Measurements from ENCODE around the gene AKNA.

- TF ChIP-seq EZH2phosphoT487 (IDR thresholded peaks at IDR 0.05; ENCODE audit: low read depth, severe bottlenecking, unreplicated experiment) (no peak), CTCF (IDR thresholded peaks at IDR 0.05; ENCODE audit: poor library complexity) (no peak), EZH2 (IDR thresholded peaks at IDR 0.05; ENCODE audit: borderline replicate concordance) (no peak)
Measured at GRCh38 chr9:114424126-114424525, 36.3 kb upstream of the AKNA start.

Measured in hepatocyte (in vitro differentiated cells).